ENCODE data around the gene TUBB3.
"Not testable (repeated sequence)": the region's sequence is repeated elsewhere in the genome, so short reads cannot be mapped to it uniquely, and the experiment has no call there.

The TUBB3 gene

GRCh38 chr16:89903908-89904515 is 19.1 kb upstream of the TUBB3 start:
- DNase-seq = no peak

GRCh38 chr16:89904606-89905510 is 18.3 kb upstream of the TUBB3 start:
- no peak for DNase-seq

GRCh38 chr16:89905511-89906139 is 17.5 kb upstream of the TUBB3 start:
- no peak for DNase-seq

- DNase-seq = no peak
Observed at GRCh38 chr16:89906140-89907025, 16.8 kb upstream of the TUBB3 start.

- DNase-seq = no peak
Observed at GRCh38 chr16:89907055-89907814, 15.9 kb upstream of the TUBB3 start.

GRCh38 chr16:89908236-89908635 is 14.9 kb upstream of the TUBB3 start:
- no peak for DNase-seq

- peak; percentile 63 for DNase-seq
Observed at GRCh38 chr16:89909777-89910716, 13.1 kb upstream of the TUBB3 start.

- no peak for DNase-seq
Observed at GRCh38 chr16:89910717-89911354, 12.3 kb upstream of the TUBB3 start.

GRCh38 chr16:89911375-89911774 is 11.8 kb upstream of the TUBB3 start:
- no peak for DNase-seq

- no peak for DNase-seq
Observed at GRCh38 chr16:89912143-89912542, 11.0 kb upstream of the TUBB3 start.

- no peak for DNase-seq
Observed at GRCh38 chr16:89912627-89913026, 10.5 kb upstream of the TUBB3 start.

- no peak for DNase-seq
Observed at GRCh38 chr16:89913408-89914387, 9.4 kb upstream of the TUBB3 start.

- not testable (repeated sequence) for DNase-seq
Observed at GRCh38 chr16:89914642-89915285, 8.4 kb upstream of the TUBB3 start.

- no peak for DNase-seq
Observed at GRCh38 chr16:89915303-89916232, 7.6 kb upstream of the TUBB3 start.

- peak; percentile 86 for DNase-seq
Observed at GRCh38 chr16:89917773-89918452, 5.2 kb upstream of the TUBB3 start.

GRCh38 chr16:89918453-89919347 is 4.4 kb upstream of the TUBB3 start, which contains the start of gene MC1R:
MC1R (plus strand) TSS chr16:89918862; CDS start chr16:89919259, 397 bp downstream.
- DNase-seq = no peak
